Measurements from ENCODE around the gene QSOX2. TPM values are rescaled to one million over a fixed set of nuclear protein-coding genes. Genes with fewer than 3 reads are reported as not detected.

QSOX2 gene
- total RNA-seq, 1 experiment from 2014 or later, result 34.6 TPM

DNA sequence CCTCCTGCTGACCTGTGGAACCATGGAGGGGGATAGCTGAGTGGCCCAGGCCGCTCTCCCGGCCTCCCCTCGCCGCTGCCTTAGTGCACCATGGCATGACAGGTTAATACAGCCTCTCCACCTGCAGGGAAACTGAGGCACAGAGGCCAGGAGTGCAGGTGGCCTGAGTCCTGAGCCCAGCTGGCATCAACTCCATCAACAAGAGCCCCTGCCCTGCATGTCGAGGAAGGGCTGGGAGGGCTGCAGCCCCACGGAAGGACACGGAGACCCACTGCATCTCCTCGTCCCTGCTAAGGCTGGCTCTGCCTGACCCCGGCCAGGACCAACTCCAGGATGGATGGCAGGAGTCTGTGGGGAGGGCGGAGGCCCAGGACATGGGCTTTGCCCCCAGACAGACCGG, 31.1 kb upstream of the QSOX2 start:
- H3K36me3 ChIP-seq (ENCODE audit: low read depth), result no peaks in the 10 kb centered on the region
- H3K27me3 ChIP-seq (ENCODE audit: insufficient read depth, low read depth), result peaks cover 83% of the 10 kb centered on the region
- no TSS peak for BruUV-seq (replicated peaks)
- no peaks in the 10 kb centered on the region for H3K9me2 ChIP-seq (ENCODE audit: insufficient read depth)
- H3K4me3 ChIP-seq, result no peak overlapping the region
- no peaks in the 10 kb centered on the region for H4K20me1 ChIP-seq (ENCODE audit: insufficient read depth)
- H3K4me2 ChIP-seq, result no peak overlapping the region
- POLR2A ChIA-PET (ENCODE audit: unreplicated experiment), result no interaction called here
- no peaks in the 10 kb centered on the region for H3K4me1 ChIP-seq (replicated peaks; ENCODE audit: insufficient read depth)
- H3K9me3 ChIP-seq (ENCODE audit: insufficient read depth, low read depth), result no peaks in the 10 kb centered on the region
- no peak overlapping the region for H2AFZ ChIP-seq
- no peaks in the 10 kb centered on the region for H3F3A ChIP-seq (ENCODE audit: insufficient read depth, low read depth)
- CTCF ChIA-PET, result no interaction called here
- no peak for TF ChIP-seq EZH2 (IDR thresholded peaks at IDR 0.05; ENCODE audit: low read depth)
- TF ChIP-seq, protein P1, sequence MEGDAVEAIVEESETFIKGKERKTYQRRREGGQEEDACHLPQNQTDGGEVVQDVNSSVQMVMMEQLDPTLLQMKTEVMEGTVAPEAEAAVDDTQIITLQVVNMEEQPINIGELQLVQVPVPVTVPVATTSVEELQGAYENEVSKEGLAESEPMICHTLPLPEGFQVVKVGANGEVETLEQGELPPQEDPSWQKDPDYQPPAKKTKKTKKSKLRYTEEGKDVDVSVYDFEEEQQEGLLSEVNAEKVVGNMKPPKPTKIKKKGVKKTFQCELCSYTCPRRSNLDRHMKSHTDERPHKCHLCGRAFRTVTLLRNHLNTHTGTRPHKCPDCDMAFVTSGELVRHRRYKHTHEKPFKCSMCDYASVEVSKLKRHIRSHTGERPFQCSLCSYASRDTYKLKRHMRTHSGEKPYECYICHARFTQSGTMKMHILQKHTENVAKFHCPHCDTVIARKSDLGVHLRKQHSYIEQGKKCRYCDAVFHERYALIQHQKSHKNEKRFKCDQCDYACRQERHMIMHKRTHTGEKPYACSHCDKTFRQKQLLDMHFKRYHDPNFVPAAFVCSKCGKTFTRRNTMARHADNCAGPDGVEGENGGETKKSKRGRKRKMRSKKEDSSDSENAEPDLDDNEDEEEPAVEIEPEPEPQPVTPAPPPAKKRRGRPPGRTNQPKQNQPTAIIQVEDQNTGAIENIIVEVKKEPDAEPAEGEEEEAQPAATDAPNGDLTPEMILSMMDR (conservative IDR thresholded peaks at IDR 0.05), result no peak
- DNase-seq, result no peak
- intact Hi-C loops (cut with micrococcal nuclease; ENCODE audit: unreplicated experiment), result no loop called here
- H3K27ac ChIP-seq, result no peak overlapping the region
- no peaks in the 10 kb centered on the region for H3K79me2 ChIP-seq (ENCODE audit: low read depth)

DNA sequence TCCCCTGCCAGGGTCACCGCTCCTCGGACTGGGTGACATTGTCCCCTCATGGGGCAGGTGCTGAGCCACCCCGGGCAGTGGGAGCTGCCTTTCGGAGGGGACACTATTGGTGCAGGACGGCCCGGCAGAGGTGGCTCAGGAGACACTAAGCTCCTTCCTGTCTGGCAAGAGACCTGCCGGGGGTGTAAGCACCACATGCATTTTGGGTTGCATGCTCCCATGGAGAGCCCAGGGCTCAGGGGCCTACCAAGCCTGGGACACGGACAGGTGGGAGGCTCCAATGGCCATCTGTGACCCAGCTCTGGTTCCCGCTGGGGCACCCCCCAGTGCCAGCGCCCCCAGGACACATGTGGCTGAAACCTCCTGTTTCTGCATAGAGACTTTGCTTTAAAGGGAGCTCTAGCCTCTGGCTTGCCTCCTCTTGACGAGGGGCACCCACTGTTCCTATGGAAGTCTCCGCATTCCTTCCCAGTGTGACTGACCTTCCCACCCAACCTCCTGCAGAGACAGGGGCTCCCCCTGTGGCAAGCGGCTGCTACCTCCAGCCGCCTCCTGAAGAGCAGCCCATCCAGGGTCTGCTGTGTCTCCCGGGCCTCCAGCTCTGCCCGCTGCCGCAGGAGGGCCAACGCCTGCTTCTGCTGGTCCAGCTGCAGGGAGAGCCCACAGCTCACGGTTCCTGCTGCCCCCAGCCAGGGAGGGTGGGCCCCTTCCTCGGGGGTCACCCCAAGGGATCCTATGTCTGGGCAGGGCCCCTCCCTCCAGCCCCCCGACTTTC, 30.2 kb upstream of the QSOX2 start:
- BruUV-seq (replicated peaks), result no TSS peak
- no peaks in the 10 kb centered on the region for H3K4me1 ChIP-seq (replicated peaks; ENCODE audit: insufficient read depth)
- H3K4me3 ChIP-seq, result no peak overlapping the region
- H2AFZ ChIP-seq, result no peak overlapping the region
- ChIA-PET POLR2A (ENCODE audit: unreplicated experiment) (no interaction called here), CTCF (no interaction called here)
- H3K4me2 ChIP-seq, result no peak overlapping the region
- H3F3A ChIP-seq (ENCODE audit: insufficient read depth, low read depth), result no peaks in the 10 kb centered on the region
- TF ChIP-seq, protein P1 (conservative IDR thresholded peaks at IDR 0.05), result no peak
- TF ChIP-seq EZH2 (IDR thresholded peaks at IDR 0.05; ENCODE audit: low read depth), result no peak
- H3K9me2 ChIP-seq (ENCODE audit: insufficient read depth), result no peaks in the 10 kb centered on the region
- H3K9me3 ChIP-seq (ENCODE audit: insufficient read depth, low read depth), result no peaks in the 10 kb centered on the region
- H3K27ac ChIP-seq, result no peak overlapping the region
- H3K27me3 ChIP-seq (ENCODE audit: insufficient read depth, low read depth), result peaks cover 85% of the 10 kb centered on the region
- no peaks in the 10 kb centered on the region for H3K79me2 ChIP-seq (ENCODE audit: low read depth)
- intact Hi-C loops (cut with micrococcal nuclease; ENCODE audit: unreplicated experiment), result no loop called here
- DNase-seq, result no peak
- H3K36me3 ChIP-seq (ENCODE audit: low read depth), result no peaks in the 10 kb centered on the region
- no peaks in the 10 kb centered on the region for H4K20me1 ChIP-seq (ENCODE audit: insufficient read depth)

DNA sequence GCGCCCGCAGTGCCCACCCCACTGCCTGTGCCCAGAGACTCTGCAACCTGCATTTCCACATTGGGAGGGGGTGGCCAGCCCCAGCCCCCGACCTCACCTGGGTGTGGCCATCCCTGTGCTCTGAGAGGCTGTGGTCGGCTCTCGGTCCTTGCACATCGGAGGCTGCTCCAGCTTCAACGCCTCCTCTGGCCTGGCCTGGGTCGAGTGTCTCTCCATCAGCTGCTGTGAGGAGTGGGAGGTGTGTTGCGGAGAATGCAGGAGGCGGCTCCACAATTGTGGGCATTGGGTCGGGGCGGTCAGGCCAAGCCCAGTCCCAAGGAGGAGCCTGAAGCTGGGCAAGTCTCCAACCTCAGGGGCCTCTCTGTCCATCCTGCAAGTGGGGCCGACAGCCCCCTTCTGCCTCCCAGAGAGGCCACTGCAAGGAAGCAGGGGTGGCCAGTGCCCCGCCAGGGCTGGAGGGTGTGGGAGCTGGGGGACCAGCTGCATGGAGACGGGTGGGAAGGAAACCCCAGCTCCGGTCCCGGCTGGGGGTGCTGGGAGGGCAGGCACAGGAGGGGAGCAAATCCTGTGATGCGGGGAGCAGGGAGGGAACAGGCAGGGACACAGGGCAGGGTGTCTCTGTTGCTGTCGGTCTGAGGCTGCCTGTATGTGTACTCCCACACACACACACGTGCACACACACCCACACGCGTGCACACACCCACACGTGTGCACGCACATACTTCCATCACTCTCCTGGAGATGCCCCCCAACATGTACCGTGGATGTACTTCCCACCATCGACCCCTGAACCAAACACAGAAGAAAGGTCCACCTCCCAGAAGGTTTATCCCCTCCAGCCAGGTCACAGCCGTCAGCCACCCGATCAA, 29.4 kb upstream of the QSOX2 start:
- no peaks in the 10 kb centered on the region for H3K79me2 ChIP-seq (ENCODE audit: low read depth)
- no peak overlapping the region for H3K4me3 ChIP-seq
- TF ChIP-seq, protein P1 (conservative IDR thresholded peaks at IDR 0.05), result no peak
- TF ChIP-seq EZH2 (IDR thresholded peaks at IDR 0.05; ENCODE audit: low read depth), result no peak
- ChIA-PET POLR2A (ENCODE audit: unreplicated experiment) (no interaction called here), CTCF (no interaction called here)
- no peaks in the 10 kb centered on the region for H3K36me3 ChIP-seq (ENCODE audit: low read depth)
- H2AFZ ChIP-seq, result no peak overlapping the region
- peaks cover 81% of the 10 kb centered on the region for H3K27me3 ChIP-seq (ENCODE audit: insufficient read depth, low read depth)
- H4K20me1 ChIP-seq (ENCODE audit: insufficient read depth), result no peaks in the 10 kb centered on the region
- H3K4me2 ChIP-seq, result no peak overlapping the region
- no peak overlapping the region for H3K27ac ChIP-seq
- intact Hi-C loops (cut with micrococcal nuclease; ENCODE audit: unreplicated experiment), result no loop called here
- no peaks in the 10 kb centered on the region for H3K4me1 ChIP-seq (replicated peaks; ENCODE audit: insufficient read depth)
- no peaks in the 10 kb centered on the region for H3K9me2 ChIP-seq (ENCODE audit: insufficient read depth)
- DNase-seq, result no peak
- H3K9me3 ChIP-seq (ENCODE audit: insufficient read depth, low read depth), result no peaks in the 10 kb centered on the region
- BruUV-seq (replicated peaks), result no TSS peak
- H3F3A ChIP-seq (ENCODE audit: insufficient read depth, low read depth), result no peaks in the 10 kb centered on the region
